Mesendoderm (in vitro differentiated cells): ENCODE results near the gene MAPK10.

Experiments
- DNase-seq: peaks from one replicate; pipeline ENCODE4 v3.0.0; 2013
- H2AK5ac ChIP-seq: 2 replicates; pipeline ENCODE4 v1.6.1; 2013; ENCODE audit warnings: low read length, inconsistent platforms
- H2BK120ac ChIP-seq: 2 replicates; pipeline ENCODE4 v1.6.1; 2013; ENCODE audit warnings: low read depth, mild to moderate bottlenecking, low read length, moderate library complexity, mixed read lengths
- H2BK15ac ChIP-seq: replicated peaks from 2 replicates; pipeline ENCODE4 v1.6.1; 2013; ENCODE audit warnings: low read depth, mild to moderate bottlenecking, moderate library complexity
- H2BK5ac ChIP-seq: 2 replicates; pipeline ENCODE4 v1.6.1; 2013; ENCODE audit warnings: low read length, inconsistent platforms
- H3K18ac ChIP-seq: 2 replicates; pipeline ENCODE4 v1.6.1; 2013; ENCODE audit warnings: mild to moderate bottlenecking, low read length, mixed read lengths
- H3K23ac ChIP-seq: one replicate; pipeline ENCODE4 v1.6.1; 2013; ENCODE audit warnings: low read length
- H3K27ac ChIP-seq: 2 replicates; pipeline ENCODE4 v1.5.1; 2013; ENCODE audit warnings: low read depth, mild to moderate bottlenecking, inconsistent platforms, low read length, moderate library complexity
- H3K27me3 ChIP-seq: 2 replicates; pipeline ENCODE4 v1.6.1; 2013; ENCODE audit warnings: low read length, control low read depth, mild to moderate bottlenecking, inconsistent platforms; ENCODE audit not compliant: insufficient read depth, poor library complexity
- H3K36me3 ChIP-seq: 2 replicates; pipeline ENCODE4 v1.6.1; 2013; ENCODE audit warnings: low read length, inconsistent platforms; ENCODE audit not compliant: control insufficient read depth, insufficient read depth
- H3K4ac ChIP-seq: one replicate; pipeline ENCODE4 v1.6.1; 2013; ENCODE audit warnings: low read depth, mild to moderate bottlenecking, low read length, moderate library complexity
- H3K4me1 ChIP-seq: 2 replicates; pipeline ENCODE4 v1.6.1; 2013; ENCODE audit warnings: low read depth, low read length, inconsistent platforms; ENCODE audit not compliant: control insufficient read depth
- H3K4me2 ChIP-seq: 2 replicates; pipeline ENCODE4 v1.6.1; 2013; ENCODE audit warnings: low read length
- H3K4me3 ChIP-seq: 2 replicates; pipeline ENCODE4 v1.5.1; 2013; ENCODE audit warnings: mild to moderate bottlenecking, low read length
- H3K56ac ChIP-seq: one replicate; pipeline ENCODE4 v1.6.1; 2013; ENCODE audit warnings: low read length
- H3K79me1 ChIP-seq: 2 replicates; pipeline ENCODE4 v1.6.1; 2013; ENCODE audit warnings: low read length, inconsistent platforms
- H3K79me2 ChIP-seq: 2 replicates; pipeline ENCODE4 v1.6.1; 2013; ENCODE audit warnings: mild to moderate bottlenecking, low read length; ENCODE audit not compliant: control insufficient read depth, insufficient read depth
- H3K9ac ChIP-seq: 2 replicates; pipeline ENCODE4 v1.6.1; 2013; ENCODE audit warnings: low read length, inconsistent platforms
- H4K5ac ChIP-seq: one replicate; pipeline ENCODE4 v1.6.1; 2013; ENCODE audit warnings: low read length
- H4K8ac ChIP-seq: one replicate; pipeline ENCODE4 v1.6.1; 2013; ENCODE audit warnings: low read depth, mild to moderate bottlenecking, control low read depth, low read length, moderate library complexity
- WGBS: extraction: QIAGEN DNeasy Blood & Tissue Kit; methylation state at CpG from one replicate; pipeline ENCODE4 v1.1.7; 2013; ENCODE audit warnings: low lambda C conversion rate, missing lambda C conversion rate; ENCODE audit not compliant: insufficient coverage; ENCODE audit errors: extremely low coverage; 5-methylcytosine and 5-hydroxymethylcytosine counted together

The MAPK10 gene

GRCh38 chr4:86043755-86044592 lies 315.9 kb downstream of the MAPK10 start:
- Histone ChIP-seq H2AK5ac (no peak overlapping the region), H3K27ac (no peak overlapping the region), H3K9ac (no peak overlapping the region), H3K4ac (no peak overlapping the region), H3K4me1 (no peaks in the 10 kb centered on the region), H3K79me2 (no peaks in the 10 kb centered on the region), H2BK120ac (no peak overlapping the region), H3K18ac (no peak overlapping the region), H3K36me3 (no peaks in the 10 kb centered on the region), H3K27me3 (no peaks in the 10 kb centered on the region), H2BK15ac (no peak overlapping the region), H4K5ac (no peak overlapping the region), H4K8ac (no peak overlapping the region), H3K23ac (no peak overlapping the region), H3K4me2 (no peak overlapping the region), H2BK5ac (no peak overlapping the region), H3K4me3 (no peak overlapping the region), H3K56ac (no peak overlapping the region), H3K79me1 (no peaks in the 10 kb centered on the region)
- DNase-seq, result peak; percentile 53
- WGBS, result no CpG with 5 or more reads among the region's 8 CpGs

- WGBS, result no CpG with 5 or more reads among the region's 1 CpG
- no peak overlapping the region for H3K18ac ChIP-seq
- no peaks in the 10 kb centered on the region for H3K4me1 ChIP-seq
- no peak overlapping the region for H3K4me2 ChIP-seq
- no peaks in the 10 kb centered on the region for H3K79me2 ChIP-seq
- no peak overlapping the region for H3K56ac ChIP-seq
- H3K27ac ChIP-seq, result no peak overlapping the region
- H2BK15ac ChIP-seq, result no peak overlapping the region
- H2BK5ac ChIP-seq, result no peak overlapping the region
- H2AK5ac ChIP-seq, result no peak overlapping the region
- DNase-seq, result no peak
- H4K5ac ChIP-seq, result no peak overlapping the region
- no peaks in the 10 kb centered on the region for H3K79me1 ChIP-seq
- no peak overlapping the region for H4K8ac ChIP-seq
- H3K4me3 ChIP-seq, result no peak overlapping the region
- H3K36me3 ChIP-seq, result no peaks in the 10 kb centered on the region
- H3K4ac ChIP-seq, result no peak overlapping the region
- H3K27me3 ChIP-seq, result no peaks in the 10 kb centered on the region
- no peak overlapping the region for H3K23ac ChIP-seq
- no peak overlapping the region for H2BK120ac ChIP-seq
- H3K9ac ChIP-seq, result no peak overlapping the region
Measured at GRCh38 chr4:86038037-86038436, 321.8 kb downstream of the MAPK10 start.

- Histone ChIP-seq H3K56ac (no peak overlapping the region), H3K23ac (no peak overlapping the region), H3K18ac (no peak overlapping the region), H3K79me2 (no peaks in the 10 kb centered on the region), H3K4me2 (no peak overlapping the region), H3K9ac (no peak overlapping the region), H3K79me1 (no peaks in the 10 kb centered on the region), H3K27me3 (no peaks in the 10 kb centered on the region), H3K4ac (no peak overlapping the region), H3K36me3 (no peaks in the 10 kb centered on the region), H2BK15ac (no peak overlapping the region), H4K8ac (no peak overlapping the region), H3K27ac (no peak overlapping the region), H3K4me1 (no peaks in the 10 kb centered on the region), H4K5ac (no peak overlapping the region), H3K4me3 (no peak overlapping the region), H2BK120ac (no peak overlapping the region), H2BK5ac (no peak overlapping the region), H2AK5ac (no peak overlapping the region)
- WGBS, result no CpG with 5 or more reads among the region's 4 CpGs
- DNase-seq, result no peak
Measured at GRCh38 chr4:86036736-86037135, 323.1 kb downstream of the MAPK10 start.

- Histone ChIP-seq H2BK5ac (no peak overlapping the region), H4K5ac (no peak overlapping the region), H3K27ac (no peak overlapping the region), H3K27me3 (no peaks in the 10 kb centered on the region), H3K36me3 (no peaks in the 10 kb centered on the region), H3K4me1 (no peaks in the 10 kb centered on the region), H4K8ac (no peak overlapping the region), H2AK5ac (no peak overlapping the region), H3K23ac (no peak overlapping the region), H3K56ac (no peak overlapping the region), H2BK120ac (no peak overlapping the region), H2BK15ac (no peak overlapping the region), H3K79me1 (no peaks in the 10 kb centered on the region), H3K4ac (no peak overlapping the region), H3K4me2 (no peak overlapping the region), H3K79me2 (no peaks in the 10 kb centered on the region), H3K18ac (no peak overlapping the region), H3K4me3 (no peak overlapping the region), H3K9ac (no peak overlapping the region)
- WGBS, result no CpG with 5 or more reads among the region's 1 CpG
- no peak for DNase-seq
Measured at GRCh38 chr4:86035688-86036087, 324.2 kb downstream of the MAPK10 start.

GRCh38 chr4:86034616-86035015 lies 325.2 kb downstream of the MAPK10 start:
- Histone ChIP-seq H3K56ac (no peak overlapping the region), H3K27ac (no peak overlapping the region), H3K4me1 (no peaks in the 10 kb centered on the region), H3K4me2 (no peak overlapping the region), H2BK15ac (no peak overlapping the region), H3K18ac (no peak overlapping the region), H3K79me1 (no peaks in the 10 kb centered on the region), H4K8ac (no peak overlapping the region), H3K4me3 (no peak overlapping the region), H3K23ac (no peak overlapping the region), H2BK5ac (no peak overlapping the region), H3K79me2 (no peaks in the 10 kb centered on the region), H3K9ac (no peak overlapping the region), H3K4ac (no peak overlapping the region), H2BK120ac (no peak overlapping the region), H3K27me3 (no peaks in the 10 kb centered on the region), H4K5ac (no peak overlapping the region), H3K36me3 (no peaks in the 10 kb centered on the region), H2AK5ac (no peak overlapping the region)
- DNase-seq, result no peak
- no CpG with 5 or more reads among the region's 2 CpGs for WGBS

- WGBS, result no CpG with 5 or more reads among the region's 4 CpGs
- Histone ChIP-seq H3K79me1 (no peaks in the 10 kb centered on the region), H2BK120ac (no peak overlapping the region), H4K5ac (no peak overlapping the region), H3K4me1 (no peaks in the 10 kb centered on the region), H4K8ac (no peak overlapping the region), H3K4me3 (no peak overlapping the region), H3K4ac (no peak overlapping the region), H3K27ac (no peak overlapping the region), H2BK15ac (no peak overlapping the region), H2AK5ac (no peak overlapping the region), H3K27me3 (no peaks in the 10 kb centered on the region), H3K79me2 (no peaks in the 10 kb centered on the region), H3K4me2 (no peak overlapping the region), H3K36me3 (no peaks in the 10 kb centered on the region), H3K9ac (no peak overlapping the region), H2BK5ac (no peak overlapping the region), H3K56ac (no peak overlapping the region), H3K23ac (no peak overlapping the region), H3K18ac (no peak overlapping the region)
- DNase-seq, result no peak
Measured at GRCh38 chr4:86033171-86033570, 326.7 kb downstream of the MAPK10 start.
